Activated naive CD8-positive, alpha-beta T cell treated with anti-CD3 and anti-CD28 coated beads, Interleukin-2, amount 10 ng/mL, durations not matched to agents 7 days and 5 days (primary cell): Measurements from ENCODE around the gene RASSF3. TPM values are rescaled to one million over a fixed set of nuclear protein-coding genes. Genes with fewer than 3 reads are reported as not detected.
A peak's percentile ranks its signal among the peaks of the same experiment; 100 is the strongest.
"Not testable (repeated sequence)": the region's sequence is repeated elsewhere in the genome, so short reads cannot be mapped to it uniquely, and the experiment has no call there.

Experiments
- ATAC-seq: fragments of 150-1000 bp; cut with Tn5 transposase; one replicate; pipeline ENCODE4 v1.10.0; 2021; ENCODE audit warnings: low read depth, moderate library complexity
- POLR2A ChIA-PET: fragments of 350-600 bp; sonication (Branson Sonifier 250); formaldehyde crosslinking; loops from one replicate; lab custom pipeline; 2021; ENCODE audit warnings: antibody characterized with exemption; lab: Charles Lee
- DNase-seq: peaks from one replicate; pipeline ENCODE4 v3.0.0; 2021
- H3K27ac Mint-ChIP-seq: one replicate; pipeline ENCODE4 v1.8.0; 2022; ENCODE audit warnings: mild to moderate bottlenecking, mixed read lengths
- H3K27me3 Mint-ChIP-seq: one replicate; pipeline ENCODE4 v1.8.0; 2022; ENCODE audit warnings: mild to moderate bottlenecking, moderate library complexity, mixed read lengths
- H3K36me3 Mint-ChIP-seq: one replicate; pipeline ENCODE4 v1.8.0; 2021; ENCODE audit warnings: mild to moderate bottlenecking, mixed read lengths
- H3K4me1 Mint-ChIP-seq: one replicate; pipeline ENCODE4 v1.8.0; 2021; ENCODE audit warnings: mixed read lengths
- H3K4me3 Mint-ChIP-seq: one replicate; pipeline ENCODE4 v1.8.0; 2022; ENCODE audit warnings: mild to moderate bottlenecking, moderate library complexity, mixed read lengths
- H3K9me3 Mint-ChIP-seq: one replicate; pipeline ENCODE4 v1.8.0; 2021; ENCODE audit warnings: mixed read lengths
- total RNA-seq, 2 experiments: library from RNA; stranded (reverse); gene quantifications; one replicate each; pipeline ENCODE4 v1.2.3, GENCODE V29; 2021

RASSF3 gene
- total RNA-seq, 2 experiments from 2014 or later = 69.5 to 74.1 TPM

GRCh38 chr12:64653907-64654306, 43.6 kb downstream of the RASSF3 start:
- H3K27ac Mint-ChIP-seq = not testable (repeated sequence)

GRCh38 chr12:64655141-64655540, 44.8 kb downstream of the RASSF3 start:
- no peak for ATAC-seq
- Mint-ChIP-seq H3K9me3 (peaks cover 2% of the 10 kb centered on the region), H3K4me1 (peaks cover 45% of the 10 kb centered on the region), H3K27me3 (no peaks in the 10 kb centered on the region), H3K36me3 (peaks cover 27% of the 10 kb centered on the region), H3K4me3 (no peak overlapping the region), H3K27ac (no peak overlapping the region)
- no peak for DNase-seq
- POLR2A ChIA-PET = no interaction called here

More at GRCh38 chr12:64653907-64654306, 43.6 kb downstream of the RASSF3 start:
- DNase-seq, H3K4me3 Mint-ChIP-seq, H3K27me3 Mint-ChIP-seq, H3K9me3 Mint-ChIP-seq, ATAC-seq: not testable (repeated sequence)
- H3K36me3 Mint-ChIP-seq = peaks cover 30% of the 10 kb centered on the region
- peaks cover 40% of the 10 kb centered on the region for H3K4me1 Mint-ChIP-seq
- POLR2A ChIA-PET = interaction anchor here (0.6 kb wide), 1 partner anchor 19 kb away, joined by 3 read pairs; no protein-coding TSS in a partner anchor

GRCh38 chr12:64656429-64656828, 46.1 kb downstream of the RASSF3 start:
- no peak overlapping the region for H3K4me3 Mint-ChIP-seq
- peaks cover 27% of the 10 kb centered on the region for H3K36me3 Mint-ChIP-seq
- ATAC-seq = no peak
- POLR2A ChIA-PET = no interaction called here
- peaks cover 43% of the 10 kb centered on the region for H3K4me1 Mint-ChIP-seq
- no peaks in the 10 kb centered on the region for H3K27me3 Mint-ChIP-seq
- peak overlapping the region; percentile 6 for H3K27ac Mint-ChIP-seq
- peaks cover 2% of the 10 kb centered on the region for H3K9me3 Mint-ChIP-seq
- DNase-seq = no peak

GRCh38 chr12:64658892-64659481, 48.7 kb downstream of the RASSF3 start:
- no peak for DNase-seq
- no peak overlapping the region for H3K4me3 Mint-ChIP-seq
- POLR2A ChIA-PET = no interaction called here

DNA sequence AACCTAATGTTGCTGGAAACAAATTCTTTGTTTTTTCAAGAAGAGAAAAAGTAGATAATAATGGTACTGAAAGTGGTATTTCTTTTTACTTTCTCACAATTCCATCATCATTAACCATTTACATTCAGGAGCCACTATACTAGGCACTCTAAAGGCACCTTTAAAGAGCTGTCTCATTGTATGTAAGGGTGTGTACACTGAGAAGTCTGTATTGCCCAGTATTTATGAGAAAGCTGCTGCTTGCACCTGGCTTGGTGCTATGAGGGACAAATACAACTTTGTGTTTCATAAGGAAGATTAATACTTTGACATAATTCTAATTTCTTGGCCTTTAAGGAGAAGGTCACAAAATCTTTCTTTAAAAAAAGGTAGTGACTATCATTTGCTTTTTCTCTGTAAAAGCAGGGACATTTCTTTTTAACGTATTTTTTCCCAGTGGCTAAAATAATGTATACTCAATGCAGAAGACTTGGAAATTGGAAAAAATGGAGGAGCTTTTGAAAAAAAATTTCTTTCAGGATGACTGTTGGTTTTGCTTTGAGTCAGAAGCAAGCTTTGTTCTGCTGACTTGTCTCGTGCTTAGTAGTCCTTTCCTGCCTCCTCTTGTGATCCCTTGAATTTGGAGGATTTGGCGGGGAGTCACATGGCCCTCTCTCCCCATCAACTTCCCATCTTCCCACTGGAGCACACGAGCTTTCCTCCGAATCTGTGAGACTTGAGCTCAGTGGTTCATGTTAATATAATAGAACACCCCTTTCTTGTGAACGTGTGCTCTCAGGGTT, 50.1 kb downstream of the RASSF3 start:
- ATAC-seq (no peak), DNase-seq (no peak)
- Mint-ChIP-seq H3K9me3 (peaks cover 2% of the 10 kb centered on the region), H3K27me3 (no peaks in the 10 kb centered on the region), H3K27ac (no peak overlapping the region), H3K36me3 (peaks cover 23% of the 10 kb centered on the region), H3K4me1 (peaks cover 43% of the 10 kb centered on the region), H3K4me3 (no peak overlapping the region)
- POLR2A ChIA-PET = interaction anchor here (1.0 to 1.3 kb wide), 2 partner anchors 10 to 16 kb away, joined by 3 to 5 read pairs; no protein-coding TSS in a partner anchor

More at GRCh38 chr12:64658892-64659481, 48.7 kb downstream of the RASSF3 start:
- Mint-ChIP-seq H3K9me3 (peaks cover 2% of the 10 kb centered on the region), H3K27ac (peak overlapping the region; percentile 66), H3K36me3 (peaks cover 28% of the 10 kb centered on the region), H3K27me3 (no peaks in the 10 kb centered on the region), H3K4me1 (peaks cover 43% of the 10 kb centered on the region)
- no peak for ATAC-seq

DNA sequence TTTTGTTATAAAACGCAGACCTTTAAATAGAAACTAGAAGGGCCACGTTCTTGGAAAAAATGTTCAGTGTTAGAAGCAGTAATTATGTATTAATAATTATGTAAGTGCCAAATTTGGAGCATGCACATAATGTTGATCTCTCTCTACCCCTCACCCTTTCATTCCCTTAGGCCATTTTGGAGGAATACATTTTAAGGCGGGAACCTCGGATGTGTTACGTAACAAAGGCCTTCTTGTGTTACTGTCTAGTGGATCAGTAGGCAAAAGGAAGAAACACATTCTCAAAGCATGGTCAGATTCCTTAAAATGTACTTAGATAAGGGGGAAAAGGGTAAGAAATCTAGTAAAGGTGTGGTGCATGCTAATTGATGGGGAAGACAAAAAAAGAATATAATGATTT, 52.7 kb downstream of the RASSF3 start:
- POLR2A ChIA-PET = no interaction called here
- Mint-ChIP-seq H3K9me3 (peaks cover 2% of the 10 kb centered on the region), H3K27me3 (no peaks in the 10 kb centered on the region), H3K4me3 (no peak overlapping the region), H3K36me3 (peaks cover 12% of the 10 kb centered on the region), H3K4me1 (peaks cover 55% of the 10 kb centered on the region), H3K27ac (no peak overlapping the region)
- DNase-seq = no peak
- ATAC-seq = no peak

DNA sequence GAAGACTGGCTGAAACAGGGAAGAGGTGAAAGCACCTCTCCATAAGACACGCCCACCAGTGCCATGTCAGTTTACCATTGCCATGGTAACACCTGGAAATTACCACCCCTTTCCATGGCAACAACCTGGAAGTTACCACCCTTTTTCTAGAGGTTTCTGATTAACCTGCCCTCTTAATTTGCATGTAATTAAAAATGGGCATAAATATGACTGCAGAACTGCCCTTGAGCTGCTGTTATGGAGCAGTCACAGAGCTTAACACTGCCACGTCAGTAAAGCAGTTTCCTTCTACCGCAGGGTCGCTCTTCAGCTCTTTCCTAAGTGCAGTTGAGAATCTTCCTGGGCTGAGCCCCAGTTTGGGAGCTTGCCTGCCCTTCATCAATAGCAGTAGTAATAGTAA, 55.2 kb downstream of the RASSF3 start:
- peak; percentile 9 for ATAC-seq
- Mint-ChIP-seq H3K4me3 (peak overlapping the region; percentile 61), H3K27me3 (no peaks in the 10 kb centered on the region), H3K9me3 (no peaks in the 10 kb centered on the region), H3K4me1 (peaks cover 58% of the 10 kb centered on the region), H3K36me3 (peaks cover 3% of the 10 kb centered on the region), H3K27ac (peak overlapping the region; percentile 81)
- POLR2A ChIA-PET = interaction anchor here (0.8 to 1.2 kb wide), 4 partner anchors 10 to 56 kb away, joined by 3 to 5 read pairs (median 3); no protein-coding TSS in a partner anchor
- DNase-seq = no peak

- Mint-ChIP-seq H3K27ac (peak overlapping the region; percentile 81), H3K9me3 (no peaks in the 10 kb centered on the region), H3K27me3 (no peaks in the 10 kb centered on the region), H3K36me3 (peaks cover 3% of the 10 kb centered on the region), H3K4me3 (peak overlapping the region; percentile 61), H3K4me1 (peaks cover 60% of the 10 kb centered on the region)
- POLR2A ChIA-PET = interaction anchor here (0.8 to 1.2 kb wide), 4 partner anchors 9 to 57 kb away, joined by 3 to 5 read pairs (median 3); no protein-coding TSS in a partner anchor
- ATAC-seq (no peak), DNase-seq (no peak)
Measured at GRCh38 chr12:64666054-64666914, 56.0 kb downstream of the RASSF3 start.

GRCh38 chr12:64667793-64668192, 57.5 kb downstream of the RASSF3 start:
- Mint-ChIP-seq H3K27ac (peak overlapping the region; percentile 97), H3K27me3 (no peaks in the 10 kb centered on the region), H3K4me1 (peaks cover 64% of the 10 kb centered on the region), H3K4me3 (peak overlapping the region; percentile 91), H3K36me3 (peaks cover 4% of the 10 kb centered on the region), H3K9me3 (no peaks in the 10 kb centered on the region)
- POLR2A ChIA-PET = interaction anchor here (0.7 to 4.9 kb wide), 3 partner anchors 12 to 58 kb away, joined by 4 to 49 read pairs (median 4); partner anchors contain the start of gene RASSF3
- no peak for DNase-seq
- ATAC-seq = no peak

- ATAC-seq (peak; percentile 93), DNase-seq (peak; percentile 68)
- Mint-ChIP-seq H3K9me3 (no peaks in the 10 kb centered on the region), H3K4me3 (peak overlapping the region; percentile 91), H3K4me1 (peaks cover 79% of the 10 kb centered on the region), H3K27ac (peak overlapping the region; percentile 97), H3K36me3 (peaks cover 5% of the 10 kb centered on the region), H3K27me3 (no peaks in the 10 kb centered on the region)
- POLR2A ChIA-PET = interaction anchor here (0.7 to 4.9 kb wide), 12 partner anchors 9 to 59 kb away, joined by 3 to 49 read pairs (median 6); partner anchors contain the start of gene RASSF3
Measured at GRCh38 chr12:64669270-64669842, 59.1 kb downstream of the RASSF3 start.

DNA sequence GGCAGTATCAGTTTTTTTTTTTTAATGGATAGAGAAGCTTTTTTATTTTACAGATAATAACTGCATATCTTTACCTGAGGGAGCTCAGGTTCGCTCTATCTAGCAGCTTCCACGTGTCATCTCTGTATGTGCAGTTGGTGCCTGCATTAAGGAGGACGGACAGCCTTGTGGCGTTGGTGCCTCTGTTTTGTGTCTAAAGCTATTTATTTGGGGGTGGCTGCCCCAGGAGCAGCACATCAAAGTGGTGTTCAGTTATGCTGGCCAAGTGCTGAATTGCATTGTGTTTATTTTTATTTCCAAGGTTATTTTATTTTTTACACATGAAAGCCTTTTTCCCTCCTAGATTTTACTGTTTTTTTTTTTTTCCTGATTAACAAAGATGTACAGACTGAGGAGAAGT, 59.7 kb downstream of the RASSF3 start:
- peak overlapping the region; percentile 97 for H3K27ac Mint-ChIP-seq
- DNase-seq (no peak), ATAC-seq (no peak)
- peak overlapping the region; percentile 91 for H3K4me3 Mint-ChIP-seq
- H3K9me3 Mint-ChIP-seq = no peaks in the 10 kb centered on the region
- H3K36me3 Mint-ChIP-seq = peaks cover 5% of the 10 kb centered on the region
- POLR2A ChIA-PET = interaction anchor here (0.7 to 4.9 kb wide), 13 partner anchors 9 to 60 kb away, joined by 3 to 49 read pairs (median 6); partner anchors contain the start of gene RASSF3
- H3K4me1 Mint-ChIP-seq = peaks cover 81% of the 10 kb centered on the region
- no peaks in the 10 kb centered on the region for H3K27me3 Mint-ChIP-seq

- H3K36me3 Mint-ChIP-seq = peaks cover 5% of the 10 kb centered on the region
- no peak for DNase-seq
- H3K27ac Mint-ChIP-seq = peak overlapping the region; percentile 97
- H3K4me3 Mint-ChIP-seq = peak overlapping the region; percentile 91
- POLR2A ChIA-PET = interaction anchor here (4.9 kb wide), 1 partner anchor 61 kb away, joined by 49 read pairs; the partner anchor contains the start of gene RASSF3
- no peak for ATAC-seq
- peaks cover 79% of the 10 kb centered on the region for H3K4me1 Mint-ChIP-seq
- no peaks in the 10 kb centered on the region for H3K27me3 Mint-ChIP-seq
- H3K9me3 Mint-ChIP-seq = no peaks in the 10 kb centered on the region
Measured at GRCh38 chr12:64670919-64671639, 60.8 kb downstream of the RASSF3 start.
